Left hindlimb (tissue), 1 donor: ENCODE data around the gene PPP1R14C.
"Not testable (repeated sequence)": the region's sequence is repeated elsewhere in the genome, so short reads cannot be mapped to it uniquely, and the experiment has no call there.

Source experiments
- DNase-seq: peaks from one replicate; pipeline ENCODE4 v3.0.0-alpha.2; 2018

Gene PPP1R14C

GRCh38 chr6:150172929-150173328, 30.1 kb downstream of the PPP1R14C start:
- DNase-seq, result no peak

- DNase-seq, result no peak
Observed at GRCh38 chr6:150175586-150176151, 32.8 kb downstream of the PPP1R14C start.

GRCh38 chr6:150176152-150176551, 33.3 kb downstream of the PPP1R14C start:
- no peak for DNase-seq

GRCh38 chr6:150176659-150177058, 33.8 kb downstream of the PPP1R14C start:
- no peak for DNase-seq

GRCh38 chr6:150177259-150177951, 34.6 kb downstream of the PPP1R14C start:
- no peak for DNase-seq

- no peak for DNase-seq
Observed at GRCh38 chr6:150177952-150178520, 35.2 kb downstream of the PPP1R14C start.

GRCh38 chr6:150179030-150179429, 36.2 kb downstream of the PPP1R14C start:
- no peak for DNase-seq

GRCh38 chr6:150179907-150180424, 37.1 kb downstream of the PPP1R14C start:
- DNase-seq, result not testable (repeated sequence)

GRCh38 chr6:150180517-150180916, 37.7 kb downstream of the PPP1R14C start:
- no peak for DNase-seq

- no peak for DNase-seq
Observed at GRCh38 chr6:150182460-150183078, 39.7 kb downstream of the PPP1R14C start.

GRCh38 chr6:150183105-150183504, 40.3 kb downstream of the PPP1R14C start:
- no peak for DNase-seq

GRCh38 chr6:150183966-150184365, 41.1 kb downstream of the PPP1R14C start:
- DNase-seq, result no peak

GRCh38 chr6:150184850-150185731, 42.2 kb downstream of the PPP1R14C start:
- no peak for DNase-seq

- DNase-seq, result no peak
Observed at GRCh38 chr6:150185732-150186117, 42.9 kb downstream of the PPP1R14C start.

- DNase-seq, result no peak
Observed at GRCh38 chr6:150186129-150186898, 43.5 kb downstream of the PPP1R14C start.

GRCh38 chr6:150187433-150187832, 44.6 kb downstream of the PPP1R14C start:
- DNase-seq, result not testable (repeated sequence)

GRCh38 chr6:150189122-150189521, 46.3 kb downstream of the PPP1R14C start:
- no peak for DNase-seq

GRCh38 chr6:150191809-150192208, 49.0 kb downstream of the PPP1R14C start:
- no peak for DNase-seq

GRCh38 chr6:150194195-150194594, 51.4 kb downstream of the PPP1R14C start:
- DNase-seq, result no peak

- no peak for DNase-seq
Observed at GRCh38 chr6:150195996-150196417, 53.2 kb downstream of the PPP1R14C start.

- DNase-seq, result no peak
Observed at GRCh38 chr6:150196942-150197745, 54.3 kb downstream of the PPP1R14C start.
